Measurements from ENCODE around the gene ATF6.

DNA sequence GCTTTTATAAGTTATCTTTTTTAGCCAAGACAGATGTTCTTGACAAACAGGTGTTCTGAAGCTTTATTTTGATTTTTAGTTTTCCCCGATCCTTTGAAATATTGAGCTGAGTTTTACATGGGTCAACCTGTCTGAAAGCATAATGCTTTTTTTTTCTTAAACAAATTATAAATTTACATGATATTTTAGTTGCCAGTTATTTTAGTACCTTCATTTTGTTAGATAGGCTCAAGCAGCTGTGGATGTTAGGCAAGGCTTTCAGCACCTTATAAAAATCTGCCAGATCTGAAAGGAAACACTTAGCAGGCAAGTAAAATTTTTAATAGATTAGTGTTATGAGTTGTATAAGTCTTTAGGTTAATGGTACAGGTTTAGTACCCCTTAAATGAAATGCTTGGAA lies 33.7 kb downstream of the ATF6 start:
- TF ChIP-seq, protein P1, sequence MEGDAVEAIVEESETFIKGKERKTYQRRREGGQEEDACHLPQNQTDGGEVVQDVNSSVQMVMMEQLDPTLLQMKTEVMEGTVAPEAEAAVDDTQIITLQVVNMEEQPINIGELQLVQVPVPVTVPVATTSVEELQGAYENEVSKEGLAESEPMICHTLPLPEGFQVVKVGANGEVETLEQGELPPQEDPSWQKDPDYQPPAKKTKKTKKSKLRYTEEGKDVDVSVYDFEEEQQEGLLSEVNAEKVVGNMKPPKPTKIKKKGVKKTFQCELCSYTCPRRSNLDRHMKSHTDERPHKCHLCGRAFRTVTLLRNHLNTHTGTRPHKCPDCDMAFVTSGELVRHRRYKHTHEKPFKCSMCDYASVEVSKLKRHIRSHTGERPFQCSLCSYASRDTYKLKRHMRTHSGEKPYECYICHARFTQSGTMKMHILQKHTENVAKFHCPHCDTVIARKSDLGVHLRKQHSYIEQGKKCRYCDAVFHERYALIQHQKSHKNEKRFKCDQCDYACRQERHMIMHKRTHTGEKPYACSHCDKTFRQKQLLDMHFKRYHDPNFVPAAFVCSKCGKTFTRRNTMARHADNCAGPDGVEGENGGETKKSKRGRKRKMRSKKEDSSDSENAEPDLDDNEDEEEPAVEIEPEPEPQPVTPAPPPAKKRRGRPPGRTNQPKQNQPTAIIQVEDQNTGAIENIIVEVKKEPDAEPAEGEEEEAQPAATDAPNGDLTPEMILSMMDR (conservative IDR thresholded peaks at IDR 0.05; ENCODE audit: low read depth, low read length): no peak
- TF ChIP-seq BHLHE40 (IDR thresholded peaks at IDR 0.05; ENCODE audit: low read depth, low read length) (no peak), POLR2A (IDR thresholded peaks at IDR 0.05; ENCODE audit: low read depth, low read length) (no peak), MXI1 (IDR thresholded peaks at IDR 0.05; ENCODE audit: borderline replicate concordance, low read depth, low read length) (no peak), FOS (IDR thresholded peaks at IDR 0.05; ENCODE audit: low read depth, low read length) (no peak), RFX5 (IDR thresholded peaks at IDR 0.05; ENCODE audit: low read depth, low read length) (no peak), CEBPB (IDR thresholded peaks at IDR 0.05; ENCODE audit: low read depth, low read length) (no peak), NFE2L2 (IDR thresholded peaks at IDR 0.05; ENCODE audit: low read depth, low read length) (no peak), CHD1 (IDR thresholded peaks at IDR 0.05; ENCODE audit: low read depth, low read length) (no peak), ELK1 (IDR thresholded peaks at IDR 0.05; ENCODE audit: borderline replicate concordance, low read depth, low read length) (no peak), RAD21 (IDR thresholded peaks at IDR 0.05; ENCODE audit: low read length) (no peak)
- TF ChIP-seq, protein P2, sequence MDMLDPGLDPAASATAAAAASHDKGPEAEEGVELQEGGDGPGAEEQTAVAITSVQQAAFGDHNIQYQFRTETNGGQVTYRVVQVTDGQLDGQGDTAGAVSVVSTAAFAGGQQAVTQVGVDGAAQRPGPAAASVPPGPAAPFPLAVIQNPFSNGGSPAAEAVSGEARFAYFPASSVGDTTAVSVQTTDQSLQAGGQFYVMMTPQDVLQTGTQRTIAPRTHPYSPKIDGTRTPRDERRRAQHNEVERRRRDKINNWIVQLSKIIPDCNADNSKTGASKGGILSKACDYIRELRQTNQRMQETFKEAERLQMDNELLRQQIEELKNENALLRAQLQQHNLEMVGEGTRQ (IDR thresholded peaks at IDR 0.05; ENCODE audit: low read depth, low read length): no peak
